SKM-1 treated with dmso at 0.1 percent for 144 hours (cell line): ENCODE measurements around the gene TRAK2.
A peak's percentile ranks its signal among the peaks of the same experiment; 100 is the strongest.

ENCODE experiments used
- DNase-seq: peaks from one replicate; lab custom pipeline; 2025; ENCODE audit not compliant: unreplicated experiment; lab: John Stamatoyannopoulos, UW

Gene TRAK2

DNA sequence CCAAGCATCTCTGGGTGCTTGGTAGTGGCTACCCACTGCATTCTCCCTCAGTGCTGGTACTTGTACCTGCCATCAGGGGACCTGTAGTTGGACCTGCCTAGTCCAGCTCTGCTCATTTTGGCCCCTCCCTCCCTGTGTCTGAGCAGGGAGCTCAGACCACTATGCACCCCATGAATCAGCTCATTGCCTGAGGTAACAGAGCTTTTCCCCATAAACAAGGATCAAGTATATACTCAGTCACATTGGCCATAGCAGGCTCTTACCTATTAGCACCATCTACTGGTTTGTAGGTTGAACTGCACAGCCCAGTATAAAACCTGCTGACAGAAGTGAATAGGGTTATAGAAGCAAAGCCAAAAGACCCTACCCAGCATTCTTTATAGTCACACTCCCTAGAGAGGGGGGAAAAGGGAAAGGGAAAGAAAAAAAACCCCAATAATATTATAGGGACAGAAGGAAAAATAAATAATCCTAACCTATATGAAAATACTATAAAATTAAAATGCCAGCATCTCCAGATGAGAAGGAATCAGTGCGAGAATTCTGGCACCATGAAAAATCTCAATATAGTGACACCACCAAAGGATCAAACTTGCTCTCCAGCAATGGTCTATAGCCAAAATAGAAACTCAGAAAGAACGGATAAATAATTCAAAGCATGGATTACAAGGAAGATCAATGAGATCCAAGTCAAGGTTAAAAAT lies 87.2 kb downstream of the TRAK2 start:
- peak; percentile 58 for DNase-seq

DNA sequence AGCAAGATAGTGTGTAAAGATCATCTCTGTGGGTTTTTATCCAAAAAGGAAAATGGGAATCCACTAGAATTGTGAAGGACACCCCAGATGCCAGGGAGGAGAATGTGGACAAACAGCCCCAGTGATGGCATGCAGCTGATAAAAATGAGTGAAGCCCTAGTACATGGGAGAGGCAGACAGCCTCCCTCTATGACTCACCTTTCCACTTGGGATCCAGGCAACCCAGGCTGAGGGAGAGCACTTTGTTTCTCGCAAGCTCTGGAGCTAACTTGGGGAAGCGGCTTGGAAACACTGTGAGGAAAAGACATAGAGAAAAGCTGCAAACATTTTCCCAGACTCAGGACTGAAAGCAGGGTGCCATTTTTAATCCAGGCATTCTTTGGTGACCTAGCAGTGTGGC lies 88.9 kb downstream of the TRAK2 start:
- no peak for DNase-seq

DNA sequence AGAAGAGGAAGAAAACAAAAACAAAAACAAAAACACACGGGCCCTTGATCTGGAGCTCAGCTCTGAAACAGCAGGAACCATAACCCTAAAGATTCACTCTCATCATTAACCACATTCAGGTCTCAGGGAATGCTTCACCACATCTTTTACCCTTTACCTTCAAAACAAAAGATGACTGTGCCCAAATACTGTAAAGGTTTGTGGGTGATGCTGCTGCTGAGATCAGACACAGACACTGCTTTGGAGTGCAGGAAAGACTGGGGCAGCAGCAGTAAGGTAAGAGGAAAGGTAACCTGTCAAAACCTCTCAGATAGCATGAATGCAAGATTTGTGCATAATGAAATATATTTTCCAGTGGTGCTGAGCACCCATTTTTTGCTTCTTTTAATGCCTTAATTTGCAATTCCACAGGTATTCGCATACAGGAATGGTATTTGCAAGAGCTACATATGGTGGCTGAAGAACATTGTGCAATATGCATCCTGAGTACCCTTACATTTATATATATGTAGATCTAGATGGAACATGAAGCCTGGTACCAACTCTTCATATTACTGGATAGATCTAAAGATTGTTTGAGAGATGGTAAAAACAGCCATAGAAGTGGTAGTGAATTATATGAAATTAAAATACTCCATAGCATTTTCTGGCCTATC lies 90.1 kb downstream of the TRAK2 start:
- no peak for DNase-seq

DNA sequence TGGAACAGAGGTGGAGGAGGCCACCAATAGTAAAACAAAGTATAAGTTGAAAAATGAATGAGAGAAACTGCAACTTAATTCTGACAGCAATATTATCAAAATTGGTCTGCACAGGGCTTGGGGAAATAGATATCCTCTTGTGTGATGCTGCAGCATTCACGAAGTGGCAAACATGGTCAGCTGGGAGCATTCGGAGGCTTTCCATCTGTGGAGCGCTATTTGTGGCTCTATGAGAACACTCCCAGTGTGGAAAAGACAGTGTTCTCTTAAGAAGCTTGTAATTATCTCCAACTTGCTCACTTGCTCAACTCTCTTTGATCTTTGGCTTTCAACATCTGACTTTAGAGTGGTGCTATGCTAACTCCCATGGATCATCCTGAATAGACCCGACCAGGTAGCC lies 91.0 kb downstream of the TRAK2 start:
- no peak for DNase-seq

DNA sequence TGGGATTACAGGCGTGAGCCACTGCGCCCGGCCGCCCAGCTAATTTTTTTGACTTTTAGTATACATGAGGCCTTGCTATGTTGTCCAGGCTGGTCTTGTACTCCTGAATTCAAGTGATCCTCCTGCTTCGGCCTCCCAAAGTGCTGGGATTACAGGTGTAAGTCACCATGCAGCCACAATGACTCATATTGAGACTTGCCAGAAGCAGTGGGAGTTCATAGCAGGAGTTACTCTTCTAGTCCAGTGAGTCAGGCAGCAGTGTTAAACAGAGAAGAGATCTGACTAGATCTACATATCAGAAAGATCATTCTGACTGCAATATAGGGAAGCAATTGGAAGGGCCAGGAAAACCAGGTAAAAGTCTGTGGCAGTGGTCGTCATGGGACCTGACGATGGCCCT lies 92.6 kb downstream of the TRAK2 start:
- no peak for DNase-seq

DNA sequence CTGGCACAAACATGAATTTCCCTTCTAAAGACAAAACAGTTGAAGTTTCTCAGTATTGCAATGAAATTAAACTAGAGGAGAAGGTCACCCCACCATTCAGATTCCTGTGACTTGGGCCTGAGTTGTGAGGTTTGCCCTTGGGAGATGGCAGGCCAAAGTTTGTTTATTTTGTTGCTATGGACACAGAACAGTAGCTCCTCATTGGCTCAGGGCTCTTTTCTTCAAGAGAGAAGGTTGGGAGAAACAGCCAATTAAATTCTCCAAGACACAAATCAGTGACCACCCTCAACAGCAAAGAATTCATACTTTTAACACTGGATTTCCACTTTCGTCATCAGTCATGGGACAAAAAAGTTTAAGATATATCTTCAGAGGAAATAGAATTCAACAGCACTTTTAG lies 94.0 kb downstream of the TRAK2 start, which contains the start of gene FLACC1:
Gene FLACC1, minus strand, starts transcription at position 125 of the 400 bp plus-strand sequence. CDS start 5,941 bp downstream, outside the sequence.
- DNase-seq = no peak

DNA sequence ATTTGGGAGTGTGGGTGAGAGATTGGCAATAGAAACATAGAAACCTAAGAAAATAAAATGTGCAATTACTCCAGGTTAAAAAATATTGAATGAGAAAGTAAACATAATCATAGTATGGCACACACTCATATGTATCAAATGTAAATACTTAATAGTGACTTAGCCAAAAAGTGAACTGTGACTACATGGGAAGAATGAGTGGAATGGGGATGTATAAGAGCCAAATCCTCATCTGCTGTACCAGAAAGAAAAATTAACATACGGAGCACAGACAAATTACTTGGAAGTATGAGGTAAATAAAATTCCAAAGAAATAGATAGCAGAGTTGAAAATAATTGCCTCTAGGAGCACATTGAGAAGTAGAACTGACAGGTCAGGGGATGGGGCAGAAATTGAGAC lies 98.1 kb downstream of the TRAK2 start:
- DNase-seq = no peak

DNA sequence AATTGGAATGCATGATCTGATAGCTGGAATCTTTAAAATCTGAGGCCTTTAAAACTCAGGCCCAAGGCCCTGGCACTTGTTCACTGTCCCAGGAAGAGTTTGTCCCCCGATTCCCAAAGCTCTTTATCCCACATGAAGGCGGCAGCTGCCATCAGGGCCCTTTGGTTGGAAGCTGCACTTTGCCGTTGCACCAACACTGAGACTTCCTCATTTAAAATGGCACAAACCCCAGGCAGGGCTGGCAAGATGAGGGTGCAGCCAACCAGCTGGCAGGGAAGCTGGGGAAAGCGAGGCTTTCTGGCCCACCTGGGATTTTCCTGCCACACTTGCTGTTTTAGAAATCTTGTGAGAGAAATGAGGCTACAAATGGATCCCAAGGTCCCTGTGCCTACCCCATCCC lies 100.4 kb downstream of the TRAK2 start:
- DNase-seq = no peak

DNA sequence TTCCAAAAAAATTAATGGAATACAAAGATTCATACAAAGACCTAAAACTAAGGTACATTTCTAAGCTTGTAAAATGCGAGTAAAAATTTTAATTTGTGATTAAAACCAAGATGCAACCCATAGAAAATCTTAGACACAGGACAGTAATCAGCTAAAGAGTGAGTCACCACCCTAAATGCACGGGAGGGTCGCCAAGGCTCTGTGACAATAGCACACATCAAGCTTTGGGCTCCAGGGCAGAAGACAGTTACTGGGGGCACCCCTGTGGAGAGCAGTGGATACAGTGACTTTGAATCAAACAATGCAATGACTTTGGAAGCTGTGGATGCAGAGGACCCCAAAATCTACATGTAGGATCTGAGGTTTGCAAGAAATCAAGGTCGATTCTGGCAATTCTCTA lies 101.7 kb downstream of the TRAK2 start:
- no peak for DNase-seq

DNA sequence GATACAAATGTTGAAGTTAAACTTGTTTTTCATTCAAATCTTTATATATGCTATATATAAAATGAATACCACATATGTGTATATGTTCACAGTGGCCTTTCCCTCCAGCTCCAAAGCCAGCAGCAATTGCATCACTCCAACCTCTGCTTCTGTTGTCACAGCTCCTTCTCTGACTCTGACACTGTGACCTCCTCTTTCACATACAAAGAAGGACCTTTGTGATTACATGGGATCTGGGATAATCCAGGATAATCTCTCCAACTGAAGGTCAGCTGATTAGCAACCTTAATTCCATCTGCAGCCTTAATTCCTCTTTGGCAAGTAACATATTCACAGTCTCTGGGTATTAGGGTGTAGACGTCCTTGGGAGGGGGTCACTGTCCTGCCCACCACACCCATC lies 102.5 kb downstream of the TRAK2 start:
- no peak for DNase-seq

DNA sequence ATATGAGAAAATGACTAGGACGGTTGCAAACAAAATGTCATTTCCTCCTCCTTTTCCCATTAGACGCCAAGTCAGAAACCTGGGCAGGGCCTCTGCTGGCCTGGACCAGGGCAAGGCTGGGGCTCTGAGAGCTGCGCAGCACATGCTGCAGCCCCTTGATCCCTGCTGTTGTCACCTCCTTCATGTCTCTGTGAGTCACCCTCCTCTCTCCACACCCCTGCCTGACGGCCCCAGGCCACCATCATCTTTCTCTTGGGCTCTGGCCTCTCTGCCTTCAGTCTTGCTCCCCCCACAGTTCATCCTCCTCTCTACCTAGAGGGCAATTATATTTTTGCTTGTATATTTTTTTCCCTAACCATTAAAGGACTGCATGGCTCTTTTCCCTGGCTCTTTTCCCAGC lies 104.1 kb downstream of the TRAK2 start:
- DNase-seq = no peak

DNA sequence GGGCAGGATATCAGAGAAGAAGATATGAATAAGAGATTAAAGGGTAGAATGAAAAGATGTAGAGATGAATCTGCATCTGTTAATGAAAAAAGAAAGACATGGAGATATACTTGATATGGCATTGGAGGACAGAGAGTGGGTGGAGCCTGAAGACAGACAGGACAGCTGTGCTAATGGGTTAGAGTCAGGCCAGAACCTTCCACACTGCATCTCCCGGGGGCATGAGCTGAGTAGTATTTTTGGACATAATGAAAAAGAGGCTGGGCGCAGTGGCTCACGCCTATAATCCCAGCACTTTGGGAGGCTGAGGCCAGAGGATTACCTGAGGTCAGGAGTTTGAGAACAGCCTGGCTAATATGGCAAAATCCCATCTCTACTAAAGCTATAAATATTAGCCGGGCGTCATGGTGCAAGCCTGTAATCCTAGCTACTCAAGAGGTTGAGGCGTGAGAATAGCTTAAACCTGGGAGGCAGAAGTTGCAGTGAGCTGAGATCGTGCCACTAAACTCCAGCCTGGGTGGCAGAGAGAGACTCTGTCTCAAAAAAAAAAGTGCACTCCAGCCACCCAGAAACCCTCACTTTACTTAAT lies 105.5 kb downstream of the TRAK2 start:
- DNase-seq = no peak

DNA sequence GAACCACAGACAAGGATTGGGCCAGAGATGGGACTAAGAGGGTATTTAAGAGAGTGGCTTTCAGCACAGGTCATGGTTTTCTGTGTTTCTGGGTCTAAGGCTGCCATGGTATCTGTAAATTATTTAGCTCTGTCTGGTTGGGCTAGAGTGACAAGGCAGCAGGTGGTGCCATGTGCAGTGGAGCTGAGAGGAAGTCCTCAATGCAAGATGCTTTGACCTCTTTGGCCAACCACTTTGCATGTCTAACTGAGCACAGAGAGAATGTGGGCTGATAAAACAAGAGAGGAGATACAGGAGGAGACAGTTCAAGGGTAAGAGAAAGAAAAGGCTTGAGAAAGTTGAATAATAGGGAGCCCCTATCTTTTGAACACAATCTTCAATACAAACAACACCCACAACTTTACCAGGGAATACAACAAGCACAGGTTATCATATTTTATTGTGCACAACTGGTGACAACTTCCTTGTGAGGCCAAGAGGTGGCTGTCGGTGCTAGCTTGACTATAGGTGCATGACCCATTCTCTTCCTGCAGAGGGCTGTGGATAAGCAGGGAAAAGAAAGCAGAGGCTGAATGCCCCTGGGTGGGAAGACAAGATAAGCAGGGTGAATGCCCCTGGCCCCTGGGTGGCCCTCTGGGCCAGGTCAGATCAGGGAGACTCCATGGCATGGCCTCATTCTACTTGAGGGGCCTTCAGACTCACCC lies 106.4 kb downstream of the TRAK2 start:
- no peak for DNase-seq

DNA sequence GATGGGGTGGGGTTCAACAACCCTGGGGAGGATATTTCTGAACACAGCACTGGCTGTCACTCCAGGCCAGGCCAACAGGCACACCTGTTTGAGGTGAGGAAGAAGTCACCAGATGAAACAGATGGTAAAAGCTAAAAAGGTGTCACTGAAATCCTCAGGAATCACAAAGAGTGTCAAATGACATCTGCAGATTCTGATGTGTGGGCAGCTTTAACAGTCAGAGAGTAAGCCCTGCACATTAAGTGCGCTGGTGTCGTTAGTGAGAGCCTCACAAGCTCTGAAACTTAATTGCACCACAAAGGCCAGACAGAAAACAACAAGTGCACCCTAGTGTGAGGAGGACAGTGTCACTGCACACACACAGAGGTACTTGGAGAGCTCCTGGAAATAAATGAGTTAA lies 107.7 kb downstream of the TRAK2 start:
- DNase-seq = no peak

DNA sequence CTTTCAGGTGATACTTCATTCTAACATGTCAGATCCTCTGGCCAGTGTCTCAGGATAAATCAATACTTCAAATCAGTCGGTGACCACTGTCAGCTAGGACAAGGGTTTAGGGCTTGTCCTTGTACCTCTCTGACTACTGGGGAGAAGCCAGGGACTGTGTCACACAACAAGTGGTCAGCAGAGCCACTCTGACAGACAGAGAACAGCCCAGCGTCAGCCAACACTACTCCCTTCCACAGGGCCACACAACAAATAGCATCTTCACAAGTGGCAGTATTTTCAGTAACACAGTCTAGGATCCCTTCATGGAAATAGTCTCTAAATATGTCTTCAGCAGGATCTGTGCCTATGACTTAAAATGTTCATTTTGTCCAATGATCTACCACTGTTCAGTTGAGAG lies 108.3 kb downstream of the TRAK2 start:
- DNase-seq = no peak

DNA sequence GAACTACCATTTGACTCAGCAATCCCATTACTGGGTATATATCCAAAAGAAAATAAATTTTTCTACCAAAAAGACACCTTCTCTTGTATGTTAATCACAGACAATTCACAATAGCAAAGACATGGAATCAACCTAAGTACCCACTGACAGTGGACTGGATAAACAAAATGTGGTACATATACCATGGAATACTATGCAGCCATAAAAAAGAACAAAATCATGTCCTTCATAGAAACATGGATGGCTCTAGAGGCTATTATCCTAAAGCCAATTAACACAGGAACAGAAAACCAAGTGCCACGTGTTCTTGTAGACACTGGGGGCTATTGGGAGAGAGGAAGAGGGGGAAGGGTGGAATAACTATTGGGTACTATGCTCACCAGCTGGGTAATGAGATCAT lies 121.8 kb downstream of the TRAK2 start:
- DNase-seq = no peak

DNA sequence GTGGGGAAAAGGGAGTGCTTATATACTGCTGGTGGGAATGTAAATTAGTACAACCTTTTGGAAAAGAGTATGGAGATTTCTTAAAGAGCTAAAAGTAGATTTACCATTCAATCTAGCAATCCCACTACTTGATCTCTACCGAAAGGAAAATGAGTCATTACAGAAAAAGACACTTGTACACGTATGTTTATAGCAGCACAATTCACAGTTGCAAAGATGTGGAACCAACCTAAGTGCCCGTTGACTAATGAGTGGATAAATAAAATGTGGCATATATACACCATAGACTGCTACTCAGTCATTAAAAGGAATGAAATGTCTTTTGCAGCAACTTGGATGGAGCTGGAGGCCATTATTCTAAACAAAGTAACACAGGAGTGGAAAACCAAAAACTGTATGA lies 123.6 kb downstream of the TRAK2 start:
- DNase-seq = no peak
